BLaER1 (cell line): ENCODE results near the gene ANO10.
"Not testable (repeated sequence)": the region's sequence is repeated elsewhere in the genome, so short reads cannot be mapped to it uniquely, and the experiment has no call there.

Experiments
- H3K27ac ChIP-seq: shearing (Covaris generic); formaldehyde crosslinking; 2 replicates; pipeline ENCODE4 v1.8.1; 2022
- H3K27me3 ChIP-seq: shearing (Covaris generic); formaldehyde crosslinking; 2 replicates; pipeline ENCODE4 v1.8.1; 2022
- H3K36me3 ChIP-seq: shearing (Covaris generic); formaldehyde crosslinking; 2 replicates; pipeline ENCODE4 v1.8.1; 2022
- H3K4me1 ChIP-seq: shearing (Covaris generic); formaldehyde crosslinking; 2 replicates; pipeline ENCODE4 v1.8.1; 2022
- H3K4me2 ChIP-seq: shearing (Covaris generic); formaldehyde crosslinking; 2 replicates; pipeline ENCODE4 v1.8.1; 2022
- H3K4me3 ChIP-seq: shearing (Covaris generic); formaldehyde crosslinking; 2 replicates; pipeline ENCODE4 v1.8.1; 2022
- H3K9ac ChIP-seq: shearing (Covaris generic); formaldehyde crosslinking; 2 replicates; pipeline ENCODE4 v1.8.1; 2022
- H3K9me3 ChIP-seq: shearing (Covaris generic); formaldehyde crosslinking; 2 replicates; pipeline ENCODE4 v1.8.1; 2022
- H4K20me1 ChIP-seq: shearing (Covaris generic); formaldehyde crosslinking; 2 replicates; pipeline ENCODE4 v1.8.1; 2022
- Cebpa-rat ChIP-seq: shearing (Covaris generic); IDR thresholded peaks from 2 replicates; pipeline ENCODE4 v1.8.1; 2022

ANO10 gene, protein sequence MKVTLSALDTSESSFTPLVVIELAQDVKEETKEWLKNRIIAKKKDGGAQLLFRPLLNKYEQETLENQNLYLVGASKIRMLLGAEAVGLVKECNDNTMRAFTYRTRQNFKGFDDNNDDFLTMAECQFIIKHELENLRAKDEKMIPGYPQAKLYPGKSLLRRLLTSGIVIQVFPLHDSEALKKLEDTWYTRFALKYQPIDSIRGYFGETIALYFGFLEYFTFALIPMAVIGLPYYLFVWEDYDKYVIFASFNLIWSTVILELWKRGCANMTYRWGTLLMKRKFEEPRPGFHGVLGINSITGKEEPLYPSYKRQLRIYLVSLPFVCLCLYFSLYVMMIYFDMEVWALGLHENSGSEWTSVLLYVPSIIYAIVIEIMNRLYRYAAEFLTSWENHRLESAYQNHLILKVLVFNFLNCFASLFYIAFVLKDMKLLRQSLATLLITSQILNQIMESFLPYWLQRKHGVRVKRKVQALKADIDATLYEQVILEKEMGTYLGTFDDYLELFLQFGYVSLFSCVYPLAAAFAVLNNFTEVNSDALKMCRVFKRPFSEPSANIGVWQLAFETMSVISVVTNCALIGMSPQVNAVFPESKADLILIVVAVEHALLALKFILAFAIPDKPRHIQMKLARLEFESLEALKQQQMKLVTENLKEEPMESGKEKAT

GRCh38 chr3:43621656-43622432, at the start of gene ANO10:
ANO10 (minus strand) TSS chr3:43622011; CDS start chr3:43605852, 16,159 bp downstream.
- H4K20me1 ChIP-seq, result no peaks in the 10 kb centered on the region
- peak within 1 kb of the TSS; percentile 85 for H3K9ac ChIP-seq
- H3K4me2 ChIP-seq, result peak within 1 kb of the TSS; percentile 96
- no peaks in the 10 kb centered on the region; the same call in 1 of the 2 replicates for H3K36me3 ChIP-seq
- no peaks in the 10 kb centered on the region for H3K27me3 ChIP-seq
- TF ChIP-seq Cebpa-rat, result no peak
- peak within 1 kb of the TSS; percentile 90 for H3K4me3 ChIP-seq
- H3K4me1 ChIP-seq, result peaks cover 19% of the 10 kb centered on the region
- peak within 1 kb of the TSS; percentile 68 for H3K27ac ChIP-seq
- H3K9me3 ChIP-seq, result no peaks in the 10 kb centered on the region

GRCh38 chr3:43670635-43671522, 49.1 kb upstream of the ANO10 start:
- no peaks in the 10 kb centered on the region for H3K27me3 ChIP-seq
- no peak overlapping the region for H3K27ac ChIP-seq
- H3K4me1 ChIP-seq, result no peaks in the 10 kb centered on the region
- no peaks in the 10 kb centered on the region for H3K9me3 ChIP-seq
- H3K4me2 ChIP-seq, result no peak overlapping the region
- no peak overlapping the region for H3K9ac ChIP-seq
- H3K36me3 ChIP-seq, result no peaks in the 10 kb centered on the region
- no peaks in the 10 kb centered on the region for H4K20me1 ChIP-seq
- no peak for TF ChIP-seq Cebpa-rat
- H3K4me3 ChIP-seq, result no peak overlapping the region

GRCh38 chr3:43665011-43665410, 43.2 kb upstream of the ANO10 start:
- H3K9me3 ChIP-seq, result not testable (repeated sequence)

DNA sequence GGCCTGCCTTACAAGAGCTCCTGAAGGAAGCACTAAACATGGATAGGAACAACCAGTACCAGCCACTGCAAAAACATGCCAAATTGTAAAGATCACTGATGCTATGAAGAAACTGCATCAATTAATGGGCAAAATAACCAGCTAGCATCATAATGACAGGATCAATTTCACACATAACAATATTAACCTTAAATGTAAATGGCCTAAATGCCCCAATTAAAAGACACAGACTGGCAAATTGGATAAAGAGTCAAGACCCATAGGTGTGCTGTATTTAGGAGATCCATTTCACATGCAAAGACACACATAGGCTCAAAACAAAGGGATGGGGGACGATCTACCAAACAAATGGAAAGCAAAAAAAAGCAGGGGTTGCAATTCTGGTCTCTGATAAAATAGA, 39.6 kb upstream of the ANO10 start:
- not testable (repeated sequence) for H3K9ac ChIP-seq, H3K36me3 ChIP-seq, H3K27ac ChIP-seq, H4K20me1 ChIP-seq, H3K4me2 ChIP-seq, H3K4me1 ChIP-seq, H3K4me3 ChIP-seq, H3K27me3 ChIP-seq
- H3K9me3 ChIP-seq, result peaks cover 12% of the 10 kb centered on the region; the same call in 1 of the 2 replicates

More at GRCh38 chr3:43665011-43665410, 43.2 kb upstream of the ANO10 start:
- not testable (repeated sequence) for H3K4me2 ChIP-seq, H4K20me1 ChIP-seq, H3K36me3 ChIP-seq, H3K4me3 ChIP-seq, H3K27ac ChIP-seq, H3K4me1 ChIP-seq, H3K9ac ChIP-seq, H3K27me3 ChIP-seq

DNA sequence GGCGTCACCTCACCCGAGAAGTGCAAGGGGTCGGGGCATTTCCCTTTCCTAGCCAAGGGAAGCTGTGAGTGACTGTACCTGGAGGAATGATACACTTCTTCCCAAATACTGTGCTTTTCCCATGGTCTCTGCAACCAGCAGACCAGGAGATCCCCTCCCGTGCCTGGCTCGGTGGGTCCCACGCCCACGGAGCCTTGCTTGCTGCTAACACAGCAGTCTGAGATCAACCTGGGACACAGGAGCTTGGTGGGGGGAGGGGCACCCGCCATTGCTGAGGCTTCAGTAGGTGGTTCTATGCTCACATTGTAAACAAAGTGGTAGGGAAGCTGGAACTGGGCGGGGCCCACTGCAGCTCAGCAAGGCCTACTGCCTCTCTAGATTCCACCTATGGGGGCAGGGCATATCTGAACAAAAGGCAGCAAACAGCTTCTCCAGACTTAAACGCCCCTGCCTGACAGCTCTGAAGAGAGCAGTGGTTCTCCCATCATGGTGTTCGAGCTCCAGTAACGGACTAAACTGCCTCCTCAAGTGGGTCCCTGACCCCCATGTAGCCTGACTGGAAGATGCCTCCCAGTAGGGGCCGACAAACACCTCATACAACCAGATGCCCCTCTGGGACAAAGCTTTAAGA, 37.6 kb upstream of the ANO10 start:
- no peak overlapping the region for H3K4me3 ChIP-seq
- H4K20me1 ChIP-seq, result no peaks in the 10 kb centered on the region
- H3K4me2 ChIP-seq, result no peak overlapping the region
- H3K9ac ChIP-seq, result no peak overlapping the region
- no peaks in the 10 kb centered on the region for H3K27me3 ChIP-seq
- H3K9me3 ChIP-seq, result peaks cover 12% of the 10 kb centered on the region; the same call in 1 of the 2 replicates
- H3K4me1 ChIP-seq, result no peaks in the 10 kb centered on the region
- no peak overlapping the region for H3K27ac ChIP-seq
- no peak for TF ChIP-seq Cebpa-rat
- H3K36me3 ChIP-seq, result no peaks in the 10 kb centered on the region

DNA sequence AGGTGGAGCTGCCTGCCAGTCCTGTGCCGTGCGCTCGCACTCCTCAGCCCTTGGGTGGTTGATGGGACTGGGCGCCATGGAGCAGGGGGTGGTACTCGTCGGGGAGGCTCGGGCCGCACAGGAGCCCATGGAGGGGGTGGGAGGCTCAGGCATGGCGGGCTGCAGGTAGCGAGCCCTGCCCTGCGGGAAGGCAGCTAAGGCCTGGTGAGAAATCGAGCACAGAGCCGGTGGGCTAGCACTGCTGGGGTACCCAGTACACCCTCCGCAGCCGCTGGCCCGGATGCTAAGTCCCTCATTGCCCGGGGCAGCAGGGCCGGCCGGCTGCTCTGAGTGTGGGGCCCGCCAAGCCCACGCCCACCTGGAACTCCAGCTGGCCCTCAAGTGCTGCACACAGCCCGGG, 34.6 kb upstream of the ANO10 start:
- H3K4me2 ChIP-seq, H3K9me3 ChIP-seq, H4K20me1 ChIP-seq, H3K4me3 ChIP-seq, H3K36me3 ChIP-seq, H3K27ac ChIP-seq, H3K4me1 ChIP-seq, H3K27me3 ChIP-seq, H3K9ac ChIP-seq: not testable (repeated sequence)

DNA sequence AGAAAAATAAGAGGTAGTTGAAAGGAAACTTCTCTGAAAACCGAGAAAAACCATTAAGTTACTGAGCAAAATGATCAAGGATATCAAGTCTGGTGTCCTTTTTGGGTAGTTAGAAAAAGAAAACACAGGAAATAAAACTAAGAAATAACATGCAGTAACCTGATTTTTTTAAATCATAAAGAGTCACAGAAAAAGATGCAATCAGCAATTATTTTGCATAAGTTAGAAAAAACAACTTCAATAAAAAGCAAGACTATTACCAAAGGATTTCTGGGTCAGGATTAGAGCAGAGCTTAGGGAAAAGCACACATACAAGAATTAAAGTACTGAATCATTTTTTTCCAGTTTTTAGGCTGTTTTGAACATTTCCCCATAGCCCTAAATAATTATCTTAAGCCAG, 28.5 kb upstream of the ANO10 start:
- H3K27ac ChIP-seq, result no peak overlapping the region
- H3K4me2 ChIP-seq, result no peak overlapping the region

GRCh38 chr3:43649365-43649968, 27.7 kb upstream of the ANO10 start:
- H4K20me1 ChIP-seq, result no peaks in the 10 kb centered on the region
- H3K27ac ChIP-seq, result no peak overlapping the region
- H3K9ac ChIP-seq, result no peak overlapping the region
- no peaks in the 10 kb centered on the region for H3K27me3 ChIP-seq
- no peak for TF ChIP-seq Cebpa-rat
- H3K4me3 ChIP-seq, result no peak overlapping the region
- H3K4me1 ChIP-seq, result no peaks in the 10 kb centered on the region
- H3K9me3 ChIP-seq, result no peaks in the 10 kb centered on the region
- no peak overlapping the region for H3K4me2 ChIP-seq
- H3K36me3 ChIP-seq, result no peaks in the 10 kb centered on the region

More for the DNA sequence above, 28.5 kb upstream of the ANO10 start:
- Histone ChIP-seq H3K4me3 (no peak overlapping the region), H3K27me3 (no peaks in the 10 kb centered on the region), H4K20me1 (no peaks in the 10 kb centered on the region), H3K36me3 (no peaks in the 10 kb centered on the region), H3K9ac (no peak overlapping the region), H3K9me3 (no peaks in the 10 kb centered on the region), H3K4me1 (no peaks in the 10 kb centered on the region)
- no peak for TF ChIP-seq Cebpa-rat
